ENCODE measurements around the gene SERPINA4.
"Not testable (repeated sequence)": the region's sequence is repeated elsewhere in the genome, so short reads cannot be mapped to it uniquely, and the experiment has no call there.

Gene SERPINA4

GRCh38 chr14:94569381-94570001, 8.2 kb downstream of the SERPINA4 start:
- no peak for DNase-seq (ENCODE audit: low read depth in 2 of 2)

- DNase-seq (ENCODE audit: low read depth in 2 of 2) = no peak
Measured at GRCh38 chr14:94570002-94570400, 8.8 kb downstream of the SERPINA4 start.

- no peak for DNase-seq (ENCODE audit: low read depth in 2 of 2)
Measured at GRCh38 chr14:94570440-94570839, 9.2 kb downstream of the SERPINA4 start.

GRCh38 chr14:94571395-94571794, 10.2 kb downstream of the SERPINA4 start:
- DNase-seq (ENCODE audit: low read depth in 2 of 2) = no peak

GRCh38 chr14:94571950-94572349, 10.7 kb downstream of the SERPINA4 start:
- DNase-seq (ENCODE audit: low read depth in 2 of 2) = no peak

- DNase-seq (ENCODE audit: low read depth in 2 of 2) = no peak
Measured at GRCh38 chr14:94572637-94573303, 11.5 kb downstream of the SERPINA4 start.

GRCh38 chr14:94573475-94574277, 12.4 kb downstream of the SERPINA4 start:
- no peak for DNase-seq (ENCODE audit: low read depth in 2 of 2)

- DNase-seq (ENCODE audit: low read depth in 2 of 2) = no peak
Measured at GRCh38 chr14:94574336-94574735, 13.1 kb downstream of the SERPINA4 start.

- DNase-seq (ENCODE audit: low read depth in 2 of 2) = no peak
Measured at GRCh38 chr14:94575730-94576585, 14.7 kb downstream of the SERPINA4 start.

GRCh38 chr14:94577472-94577871, 16.2 kb downstream of the SERPINA4 start:
- not testable (repeated sequence) for DNase-seq (ENCODE audit: low read depth in 2 of 2)

- DNase-seq (ENCODE audit: low read depth in 2 of 2) = no peak
Measured at GRCh38 chr14:94578712-94579111, 17.5 kb downstream of the SERPINA4 start.

- DNase-seq (ENCODE audit: low read depth in 2 of 2) = no peak
Measured at GRCh38 chr14:94581127-94581999, 20.1 kb downstream of the SERPINA4 start, which contains the start of gene SERPINA5. Gene SERPINA5 (plus strand): TSS chr14:94581426. CDS start chr14:94587363, 5,937 bp downstream.

- DNase-seq (ENCODE audit: low read depth in 2 of 2) = no peak
Measured at GRCh38 chr14:94582199-94582750, 21.0 kb downstream of the SERPINA4 start.

GRCh38 chr14:94582851-94583250, 21.6 kb downstream of the SERPINA4 start:
- no peak for DNase-seq (ENCODE audit: low read depth in 2 of 2)

- DNase-seq (ENCODE audit: low read depth in 2 of 2) = no peak
Measured at GRCh38 chr14:94583557-94583956, 22.3 kb downstream of the SERPINA4 start.

- no peak for DNase-seq (ENCODE audit: low read depth in 2 of 2)
Measured at GRCh38 chr14:94584591-94585280, 23.5 kb downstream of the SERPINA4 start.

GRCh38 chr14:94586635-94587034, 25.4 kb downstream of the SERPINA4 start:
- no peak for DNase-seq (ENCODE audit: low read depth in 2 of 2)

- DNase-seq (ENCODE audit: low read depth in 2 of 2) = no peak
Measured at GRCh38 chr14:94588311-94588710, 27.1 kb downstream of the SERPINA4 start.

- DNase-seq (ENCODE audit: low read depth in 2 of 2) = no peak
Measured at GRCh38 chr14:94591073-94591472, 29.8 kb downstream of the SERPINA4 start.

- no peak for DNase-seq (ENCODE audit: low read depth in 2 of 2)
Measured at GRCh38 chr14:94591871-94592270, 30.6 kb downstream of the SERPINA4 start.

Data from stimulated activated CD8-positive, alpha-beta memory T cell treated with anti-CD3 and anti-CD28 coated beads, Interleukin-15, amount 100 ng/mL, for 48 hours (primary cell).